Measurements from ENCODE around the gene DUS2.
"Not testable (repeated sequence)": the region's sequence is repeated elsewhere in the genome, so short reads cannot be mapped to it uniquely, and the experiment has no call there.

Gene DUS2

DNA sequence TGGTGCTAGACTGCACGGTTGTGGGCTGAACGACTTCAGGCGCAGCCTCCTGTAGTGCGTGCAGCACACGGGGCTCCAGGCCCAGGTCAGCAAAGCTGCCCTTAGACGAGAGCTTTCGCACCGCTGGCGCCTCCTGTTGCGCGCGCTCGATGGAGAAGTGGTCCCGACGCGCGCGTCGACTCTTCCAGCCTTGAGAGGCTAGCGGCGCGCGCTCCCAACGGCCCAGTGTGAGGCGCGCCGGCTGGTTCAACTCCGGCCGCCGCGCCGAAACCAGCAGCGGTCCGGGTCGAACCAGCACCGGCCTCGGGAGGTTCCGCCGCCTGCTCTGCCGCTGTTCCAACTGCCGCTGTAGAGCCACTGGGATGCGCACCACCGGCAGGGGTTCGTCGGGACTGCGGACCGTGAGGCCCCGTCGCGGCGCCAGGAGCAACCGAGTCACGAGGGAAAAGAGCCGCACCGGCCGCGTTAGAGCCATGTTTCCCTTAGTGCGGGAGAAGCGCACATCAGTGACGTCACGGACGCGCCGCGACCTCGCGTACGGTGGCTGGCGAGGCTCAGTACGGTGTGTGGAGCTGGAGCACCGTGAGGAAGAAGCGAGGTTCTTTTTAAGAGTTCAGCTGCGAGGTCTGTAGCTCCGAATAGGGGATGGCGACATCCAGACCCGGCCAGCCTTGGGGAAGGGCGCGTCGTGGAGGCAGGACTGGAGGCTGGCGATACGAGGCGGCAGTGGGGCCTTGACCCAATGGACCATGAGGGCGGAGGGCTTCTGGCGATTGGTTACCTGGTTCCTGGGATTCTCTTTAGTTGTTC lies at the start of gene DUS2, which contains the start of gene DDX28:
Gene DUS2 (plus strand): TSS at position 557 of the 810 bp plus-strand sequence. CDS start 14,740 bp downstream, outside the sequence.
Gene DDX28 (minus strand): TSS at position 505 of the 810 bp plus-strand sequence. CDS start 30 bp downstream, at position 475.
- in situ Hi-C loops (cut with MboI; ENCODE audit: low sequenced_read_pairs): no loop called here

DNA sequence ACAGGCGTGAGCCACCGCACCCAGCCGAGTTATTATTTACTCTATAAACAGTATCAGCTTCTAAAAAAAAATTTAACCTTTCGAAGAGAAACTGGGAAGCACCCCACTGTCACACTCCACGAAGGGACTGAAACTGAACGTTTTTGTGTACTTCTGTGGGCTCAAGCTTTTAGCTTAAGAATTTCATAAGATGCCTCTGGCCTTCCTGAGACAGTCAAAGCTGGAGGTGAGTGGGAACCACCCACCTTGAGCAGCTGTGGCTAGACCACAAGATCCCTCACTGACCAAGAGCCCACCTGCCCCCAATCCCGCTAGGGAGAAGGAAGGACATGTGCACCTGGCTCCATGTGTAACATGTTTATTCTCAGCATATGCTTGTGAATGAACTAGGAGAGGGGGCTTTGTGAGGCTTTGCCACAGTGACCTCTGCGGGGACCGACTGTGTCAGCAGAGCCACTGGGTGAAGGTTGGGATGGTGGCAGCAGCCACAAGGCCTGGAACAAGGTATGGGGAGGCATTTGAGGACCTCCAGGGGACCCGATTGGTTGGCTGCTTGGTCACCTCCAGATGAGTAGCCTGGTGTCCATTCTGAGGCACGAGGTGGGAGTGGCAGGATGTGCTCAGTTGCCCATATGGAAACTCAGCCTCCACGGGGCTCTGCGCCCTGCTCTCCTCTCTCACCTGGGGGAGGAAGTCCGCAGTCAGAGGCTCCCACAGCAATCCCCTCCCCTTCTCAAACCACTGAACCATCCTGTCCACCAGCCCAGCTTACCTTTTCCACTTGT lies 47.6 kb upstream of the DUS2 start:
- in situ Hi-C loops (cut with MboI; ENCODE audit: low sequenced_read_pairs): no loop called here

DNA sequence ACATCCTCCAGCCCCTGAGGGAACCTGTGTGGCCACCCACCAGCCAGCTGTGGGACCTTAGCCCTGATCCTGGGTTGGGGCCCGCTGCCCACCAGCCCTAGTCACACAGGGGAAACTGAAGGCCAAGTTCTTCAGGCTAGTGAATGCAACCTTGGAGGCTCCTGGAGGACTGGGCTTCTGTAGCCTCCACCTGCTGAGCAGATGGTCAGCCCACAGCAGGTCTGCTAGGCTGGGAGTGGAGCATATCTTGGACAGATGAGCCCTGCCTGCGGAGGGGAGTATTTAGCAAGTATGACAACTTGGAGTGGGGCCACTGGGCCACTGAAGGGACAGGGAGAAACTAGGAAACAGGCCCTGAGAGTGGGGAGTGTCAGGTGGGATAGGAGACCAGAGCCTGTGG lies 46.9 kb upstream of the DUS2 start:
- in situ Hi-C loops (cut with MboI; ENCODE audit: low sequenced_read_pairs): no loop called here

DNA sequence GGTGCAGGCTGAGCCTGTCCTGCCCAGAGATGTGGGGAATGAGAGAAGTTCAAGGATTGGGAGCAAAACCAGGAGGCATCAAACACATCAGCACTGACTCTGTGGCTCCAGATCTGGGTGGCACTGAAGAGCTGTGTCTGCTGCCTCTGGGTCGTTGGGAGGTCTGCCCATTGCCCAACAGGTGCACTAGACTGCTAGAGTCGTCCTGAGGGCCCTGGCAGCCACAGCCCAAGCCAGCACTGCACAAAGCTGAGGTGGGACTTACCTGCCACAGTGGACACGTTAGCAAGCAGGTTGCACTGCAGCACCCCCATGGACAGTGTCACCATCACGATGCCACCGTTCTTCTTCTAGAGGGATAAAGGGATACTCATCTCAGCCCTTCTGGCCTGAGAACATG lies 46.1 kb upstream of the DUS2 start:
- in situ Hi-C loops (cut with MboI; ENCODE audit: low sequenced_read_pairs): no loop called here

DNA sequence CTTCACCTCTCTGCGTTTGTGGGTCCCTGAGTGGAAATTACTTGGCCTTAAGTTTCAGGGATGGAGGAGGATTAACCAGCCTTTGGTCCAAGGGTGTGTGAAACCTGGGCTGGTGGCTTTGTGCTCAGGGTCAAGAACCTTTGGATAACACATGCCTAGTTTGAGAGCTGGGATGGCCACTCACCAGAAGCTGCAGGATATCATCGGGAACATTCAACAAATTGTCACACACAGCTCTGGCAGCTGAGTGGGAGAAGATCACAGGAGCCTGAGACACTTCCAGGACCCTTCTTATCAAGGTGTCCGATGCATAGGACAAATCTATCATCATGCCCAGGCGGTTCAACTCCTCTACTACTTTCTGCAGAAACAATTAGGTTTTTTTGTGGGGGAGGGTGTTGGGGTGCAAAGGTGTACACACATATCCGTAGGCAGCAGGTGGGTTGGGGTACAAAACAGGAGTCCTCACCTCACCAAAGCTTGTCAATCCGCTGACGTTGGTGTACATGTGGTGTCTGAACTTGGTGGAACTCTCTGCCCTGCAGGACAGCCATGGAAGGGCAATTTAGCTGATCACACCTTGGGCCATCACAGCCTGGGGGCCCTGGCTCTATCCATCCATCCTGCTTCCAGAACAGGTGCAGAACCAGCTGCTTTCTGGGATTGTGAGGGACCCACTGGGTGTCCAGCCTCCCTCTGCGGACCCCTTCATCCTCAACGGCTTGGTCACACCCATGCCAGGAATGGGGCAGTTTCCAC lies 45.4 kb upstream of the DUS2 start:
- in situ Hi-C loops (cut with MboI; ENCODE audit: low sequenced_read_pairs): no loop called here

DNA sequence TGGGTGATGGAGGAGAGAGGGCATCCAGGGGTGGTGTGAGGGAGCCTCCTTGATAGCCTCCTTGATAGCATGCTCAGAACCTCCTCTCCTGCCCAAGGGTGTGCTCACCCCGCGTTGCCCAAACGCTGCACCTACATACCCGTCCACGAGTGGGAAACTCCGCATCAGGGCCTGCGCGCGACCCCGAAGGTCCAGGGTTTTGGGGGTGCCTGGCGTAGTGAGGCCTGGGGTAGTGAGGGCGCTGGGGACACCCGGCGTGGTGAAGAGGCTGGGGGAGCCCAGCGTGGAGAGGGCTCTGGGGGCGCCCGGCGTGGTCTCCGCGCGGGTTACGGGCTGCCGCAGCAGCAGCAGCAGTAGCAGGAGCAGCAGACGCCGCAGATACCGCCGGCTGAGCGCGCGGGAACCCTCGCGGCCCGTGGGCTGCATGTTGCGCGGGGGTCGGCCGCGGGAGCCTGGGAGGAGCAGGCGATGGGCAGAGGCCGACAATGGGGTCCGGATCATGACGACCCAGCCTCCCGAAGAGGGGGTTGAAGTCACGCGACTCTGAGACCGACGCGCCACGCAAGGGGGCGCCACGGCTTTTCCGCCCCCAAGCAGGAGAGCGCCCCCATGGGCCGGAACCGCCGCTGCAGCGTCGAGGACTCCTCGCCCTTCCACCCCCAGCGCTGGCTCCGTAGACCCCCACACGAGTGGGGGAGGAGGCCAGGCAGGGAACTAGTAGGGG lies 43.0 kb upstream of the DUS2 start, which contains the start of gene DPEP3:
Gene DPEP3 (minus strand): TSS at position 545 of the 724 bp plus-strand sequence. CDS start 119 bp downstream, at position 426.
- in situ Hi-C loops (cut with MboI; ENCODE audit: low sequenced_read_pairs): no loop called here

DNA sequence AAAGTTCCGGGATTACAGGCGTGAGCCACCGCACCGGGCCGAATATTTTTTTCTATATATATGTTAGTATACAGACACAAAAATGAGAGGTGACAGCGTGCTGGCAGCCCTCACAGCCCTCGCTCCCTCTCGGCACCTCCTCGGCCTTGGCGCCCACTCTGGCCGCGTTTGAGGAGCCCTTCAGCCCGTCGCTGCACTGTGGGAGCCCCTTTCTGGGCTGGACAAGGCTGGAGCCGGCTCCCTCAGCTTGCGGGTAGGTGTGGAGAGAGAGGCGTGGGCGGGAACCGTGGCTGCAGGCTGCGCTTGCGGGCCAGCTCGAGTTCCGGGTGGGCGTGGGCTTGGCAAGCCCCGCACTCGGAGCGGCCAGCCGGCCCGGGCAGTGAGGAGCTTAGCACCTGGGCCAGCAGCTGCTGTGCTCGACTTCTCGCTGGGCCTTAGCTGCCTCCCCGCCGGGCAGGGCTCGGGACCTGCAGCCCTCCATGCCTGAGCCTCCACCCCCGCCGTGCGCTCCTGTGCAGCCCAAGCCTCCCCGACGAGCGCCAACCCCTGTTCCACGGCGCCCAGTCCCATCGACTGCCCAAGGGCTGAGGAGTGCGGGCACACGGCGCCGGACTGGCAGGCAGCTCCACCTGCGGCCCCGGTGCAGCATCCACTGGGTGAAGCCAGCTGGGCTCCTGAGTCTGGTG lies 40.9 kb upstream of the DUS2 start:
- in situ Hi-C loops (cut with MboI; ENCODE audit: low sequenced_read_pairs): no loop called here

DNA sequence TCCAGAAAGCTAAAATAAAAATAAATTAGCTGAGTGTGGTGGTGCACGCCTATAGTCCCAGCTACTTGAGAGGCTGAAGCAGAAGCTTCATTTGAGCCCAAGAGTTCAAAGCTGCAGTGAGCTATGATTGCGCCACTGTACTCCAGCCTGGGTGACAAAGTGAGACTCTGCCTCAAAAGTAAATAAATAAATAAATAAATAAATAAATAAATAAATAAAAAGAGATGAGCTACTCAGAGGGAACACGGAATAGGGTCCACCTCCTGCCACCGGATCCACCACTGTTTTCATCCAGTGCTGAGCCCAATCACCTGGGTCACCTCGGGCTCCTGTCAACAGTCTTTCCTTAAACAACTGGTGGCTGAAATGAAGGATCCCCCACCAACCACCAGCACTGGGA lies 36.1 kb upstream of the DUS2 start:
- in situ Hi-C loops (cut with MboI; ENCODE audit: low sequenced_read_pairs): no loop called here

DNA sequence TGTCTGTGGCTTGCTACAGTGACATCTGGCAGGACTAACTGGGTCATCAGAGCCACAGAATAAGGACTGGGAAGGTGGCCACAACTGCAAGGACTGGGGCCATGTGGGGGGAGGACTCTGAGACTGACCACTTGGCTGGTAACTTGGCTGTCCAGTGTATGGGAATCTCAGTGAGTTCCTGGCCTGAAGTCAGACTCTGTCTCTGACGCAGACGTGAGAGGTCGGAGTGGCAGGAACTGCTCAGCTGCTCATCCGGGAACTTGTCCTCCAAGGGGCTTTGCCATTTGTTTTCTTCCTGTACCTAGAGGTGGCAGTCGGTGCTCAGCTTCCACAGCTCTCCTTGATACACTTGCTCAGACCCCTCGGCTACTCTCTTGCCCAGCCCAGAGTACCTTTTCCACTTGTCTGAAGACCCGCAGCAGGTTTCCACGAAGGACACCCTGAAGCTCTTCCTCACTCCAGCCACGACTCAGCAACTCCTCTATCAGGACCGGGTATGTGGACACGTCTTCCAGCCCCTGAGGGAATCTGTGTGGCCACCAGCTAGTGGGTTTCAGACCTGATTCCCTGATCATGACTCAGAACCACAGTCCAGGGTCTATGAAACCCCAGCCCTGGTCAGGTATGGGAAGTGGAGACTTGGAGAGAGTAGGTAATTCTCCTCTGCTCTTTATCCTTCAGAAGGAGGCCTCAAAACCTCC lies 35.5 kb upstream of the DUS2 start:
- in situ Hi-C loops (cut with MboI; ENCODE audit: low sequenced_read_pairs): no loop called here

DNA sequence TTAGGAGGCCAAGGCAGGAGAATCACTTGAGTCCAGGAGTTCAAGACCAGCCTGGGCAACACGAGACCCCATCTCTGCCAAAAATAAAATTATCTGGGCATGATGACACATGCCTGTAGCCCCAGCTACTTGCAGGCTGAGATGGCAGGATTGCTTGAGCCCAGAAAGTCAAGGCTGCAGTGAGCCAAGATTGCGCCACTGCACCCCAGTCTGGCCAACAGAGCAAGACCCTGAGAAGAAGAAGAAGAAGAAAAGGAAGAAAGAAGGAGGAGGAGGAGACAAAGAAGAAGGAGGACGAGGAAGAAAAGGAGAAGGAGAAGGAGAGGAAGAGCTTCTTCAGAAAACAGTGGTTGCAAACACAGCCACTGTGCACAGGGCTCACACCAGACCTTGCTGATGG lies 34.4 kb upstream of the DUS2 start:
- in situ Hi-C loops (cut with MboI; ENCODE audit: low sequenced_read_pairs): no loop called here

DNA sequence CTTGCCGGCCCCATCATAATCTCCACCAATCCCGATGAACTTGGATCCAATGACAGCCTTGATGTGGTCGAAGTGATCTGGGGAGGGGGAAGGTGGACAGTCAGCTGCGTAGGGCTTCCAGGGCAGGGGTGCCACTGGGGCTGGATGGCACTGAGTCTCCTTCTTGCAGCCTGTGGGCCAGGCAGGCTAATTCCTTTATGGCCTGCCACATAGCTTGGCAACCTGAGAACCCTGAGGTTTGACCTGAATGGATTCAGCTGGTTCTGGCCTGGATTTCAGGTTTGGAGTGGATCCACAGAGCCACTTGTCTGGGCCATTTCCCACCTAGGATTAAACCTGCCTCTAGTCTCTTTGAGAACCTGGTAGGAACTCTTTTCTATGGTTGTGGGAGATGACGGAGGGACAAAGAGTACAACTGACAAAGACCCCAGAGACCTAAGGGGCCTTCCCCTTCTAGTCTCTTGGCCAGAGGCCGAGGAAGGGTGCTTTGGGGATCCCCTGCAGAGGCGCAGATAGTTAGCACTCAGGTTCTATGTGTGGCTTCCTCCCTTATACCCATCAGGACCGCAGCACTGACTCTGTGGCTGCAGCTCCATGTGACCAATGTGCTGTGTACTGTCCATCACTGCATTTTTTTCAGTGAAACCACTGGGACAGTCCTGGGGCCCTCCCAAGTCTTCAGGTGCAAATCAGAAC lies 33.6 kb upstream of the DUS2 start:
- in situ Hi-C loops (cut with MboI; ENCODE audit: low sequenced_read_pairs): no loop called here

DNA sequence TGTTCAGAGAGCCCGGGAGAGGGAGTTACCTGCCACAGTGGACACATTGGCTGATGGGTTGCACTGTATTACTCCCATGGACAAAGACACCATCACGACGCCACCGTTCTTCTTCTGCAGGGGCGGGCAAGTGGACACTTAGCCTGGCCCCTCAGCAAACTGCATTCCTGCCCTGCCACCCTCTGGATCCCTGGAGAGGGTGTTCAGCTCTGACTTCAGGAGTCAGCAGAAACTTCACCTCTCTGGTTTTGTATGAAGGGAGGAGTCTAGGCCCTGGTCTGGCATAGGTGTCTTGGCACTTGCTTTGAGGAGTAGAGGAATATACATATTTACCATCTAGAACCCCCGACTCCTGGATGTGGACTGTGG lies 33.1 kb upstream of the DUS2 start:
- in situ Hi-C loops (cut with MboI; ENCODE audit: low sequenced_read_pairs): no loop called here

DNA sequence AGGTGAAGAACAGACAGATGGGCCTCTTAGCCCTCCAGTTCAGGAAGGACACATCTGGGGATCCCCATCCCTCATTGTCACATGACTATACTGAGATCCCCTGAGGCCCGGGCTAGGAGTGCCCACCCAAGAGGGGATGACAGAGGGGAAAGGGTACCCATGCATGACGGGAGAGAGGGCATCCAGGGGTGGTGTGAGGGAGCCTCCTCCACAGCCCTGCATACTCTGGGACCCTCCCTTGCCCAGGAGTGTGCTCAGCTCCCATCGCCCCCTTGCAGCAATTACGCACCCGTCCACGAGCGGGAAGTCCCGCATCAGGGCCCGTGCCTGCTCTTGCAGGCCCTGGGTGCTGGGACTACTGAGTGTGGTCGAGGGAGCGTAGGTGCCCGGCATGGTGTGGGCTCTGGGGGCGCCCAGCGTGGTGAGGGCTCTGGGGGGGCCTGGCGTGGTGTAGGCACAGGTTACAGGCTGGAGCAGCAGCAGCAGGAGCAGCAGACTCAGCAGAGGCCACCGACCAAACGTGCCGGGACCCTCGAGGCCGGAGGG lies 30.4 kb upstream of the DUS2 start:
- in situ Hi-C loops (cut with MboI; ENCODE audit: low sequenced_read_pairs): no loop called here

DNA sequence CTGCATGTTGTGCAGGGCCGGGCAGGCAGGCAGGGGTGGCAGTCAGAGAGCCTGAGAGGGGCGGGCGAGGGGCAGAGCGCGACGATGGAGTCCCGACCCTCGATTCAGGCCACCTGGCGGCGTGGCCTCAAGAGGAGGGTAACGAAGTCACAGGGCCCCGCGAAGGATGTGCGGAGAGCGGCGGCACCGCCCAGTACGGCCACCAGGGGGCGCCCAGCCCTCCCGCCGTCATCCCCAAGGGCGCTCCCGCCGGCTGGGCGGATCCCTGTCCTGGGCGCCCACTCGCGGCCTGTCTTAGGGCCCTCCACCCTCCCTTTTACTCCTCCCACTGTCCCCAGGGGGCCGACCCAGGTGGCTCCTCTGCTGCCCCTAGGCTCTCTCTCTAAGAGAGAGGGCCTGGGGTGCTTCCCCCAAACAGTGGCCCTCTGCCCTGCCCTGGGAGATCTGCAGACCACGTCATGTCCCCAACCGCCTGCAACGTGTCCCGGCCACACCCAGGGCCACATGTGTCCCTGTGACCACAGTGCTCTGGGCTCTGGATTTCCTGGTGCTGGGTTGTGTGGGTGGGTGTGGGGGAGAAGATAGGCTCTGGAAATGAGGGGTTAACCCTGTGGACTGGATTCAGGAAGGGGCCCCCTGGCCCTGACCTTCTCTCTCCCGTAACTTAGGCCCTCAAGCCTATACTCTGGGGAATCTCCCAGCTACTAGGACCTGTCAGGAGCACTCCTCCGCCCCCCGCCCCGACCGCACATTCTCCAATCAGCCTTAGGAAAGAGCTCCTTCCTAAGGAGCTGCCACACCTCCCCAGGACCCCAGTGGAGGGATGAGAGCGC lies 29.7 kb upstream of the DUS2 start:
- in situ Hi-C loops (cut with MboI; ENCODE audit: low sequenced_read_pairs): no loop called here

DNA sequence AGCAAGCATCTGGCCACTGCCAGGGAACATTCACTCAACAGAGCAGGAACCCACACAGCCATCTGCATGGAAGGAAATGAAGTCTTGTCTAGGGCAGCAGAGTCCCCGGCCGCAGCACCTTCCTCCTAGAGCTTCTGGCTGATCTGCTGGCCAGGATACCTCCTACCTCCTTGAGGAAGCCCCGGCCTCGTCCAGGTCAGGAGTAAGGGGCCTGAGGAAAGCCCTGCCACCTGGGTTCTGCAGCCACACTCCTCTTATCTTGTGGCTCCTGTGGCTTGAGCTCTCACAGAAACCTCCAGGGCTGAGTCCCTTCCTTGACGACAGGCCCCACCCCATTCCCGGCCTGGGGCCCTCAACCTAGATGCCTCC lies 29.1 kb upstream of the DUS2 start:
- in situ Hi-C loops (cut with MboI; ENCODE audit: low sequenced_read_pairs): not testable (repeated sequence)

DNA sequence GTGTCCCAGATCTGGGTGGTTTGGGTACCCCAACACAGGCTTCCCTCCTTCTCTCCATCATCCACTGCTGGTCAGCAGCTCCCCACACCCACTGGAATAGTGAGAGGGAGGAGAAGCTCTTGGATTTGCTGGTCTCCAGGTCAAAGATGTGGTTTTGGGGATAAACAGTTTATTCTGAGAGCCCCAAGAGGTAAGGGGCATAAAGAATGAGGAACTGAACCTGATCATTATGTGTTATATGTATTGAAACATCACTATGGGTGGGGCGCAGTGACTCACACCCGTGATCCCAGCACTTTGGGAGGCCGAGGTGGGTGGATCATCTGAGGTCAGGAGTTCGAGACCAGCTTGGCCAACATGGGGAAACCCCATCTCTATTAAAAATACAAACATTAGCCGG lies 27.7 kb upstream of the DUS2 start:
- in situ Hi-C loops (cut with MboI; ENCODE audit: low sequenced_read_pairs): no loop called here

DNA sequence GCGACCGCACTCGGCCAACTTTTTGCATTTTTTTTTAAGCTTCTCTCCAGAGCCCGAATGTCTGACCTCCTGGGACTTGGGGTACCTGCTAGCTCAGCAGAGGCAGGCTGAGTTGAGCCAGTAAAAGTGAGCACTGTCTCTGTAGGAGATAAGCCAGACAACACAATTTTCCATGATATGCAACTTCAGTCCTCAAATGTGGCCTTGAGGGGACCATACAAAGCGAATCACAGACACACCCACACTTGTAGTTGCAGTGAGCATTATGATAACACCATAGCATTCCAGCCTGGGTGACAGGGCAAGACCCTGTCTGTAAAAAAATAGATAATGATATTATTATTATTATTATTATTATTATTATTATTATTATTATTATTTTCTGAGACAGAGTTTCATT lies 26.4 kb upstream of the DUS2 start:
- in situ Hi-C loops (cut with MboI; ENCODE audit: low sequenced_read_pairs): no loop called here
